A673 (cell line): Measurements from ENCODE around the gene TMCC1. TPM values are rescaled to one million over a fixed set of nuclear protein-coding genes. Genes with fewer than 3 reads are reported as not detected.

ENCODE experiments used
- BruUV-seq: library from RNA; stranded (reverse); fragments of 400-500 nt; replicated peaks from 2 replicates; lab custom pipeline; 2021; lab: Mats Ljungman, UMichigan
- CTCF ChIA-PET: fragments of 300-600 bp; sonication (Branson Sonifier 250); formaldehyde crosslinking; loops from one replicate; lab custom pipeline; 2022; ENCODE audit warnings: antibody characterized with exemption; lab: Charles Lee
- POLR2A ChIA-PET: fragments of 300-600 bp; sonication (Branson Sonifier 250); formaldehyde crosslinking; loops from one replicate; lab custom pipeline; 2022; ENCODE audit warnings: antibody characterized with exemption; ENCODE audit not compliant: low non-redundant PET; lab: Charles Lee
- DNase-seq: peaks from one replicate; pipeline ENCODE4 v3.0.0-alpha.2; 2015; ENCODE audit warnings: low spot score
- H3K27ac ChIP-seq: fragments of 200-600 bp; sonication (generic); 2 replicates; pipeline ENCODE4 v1.5.1; 2016; ENCODE audit warnings: mixed run types, low read depth, mild to moderate bottlenecking, mixed read lengths, antibody characterized with exemption, low read length; ENCODE audit not compliant: poor library complexity, severe bottlenecking
- H3K27me3 ChIP-seq: fragments of 200-600 bp; sonication (generic); replicated peaks from 2 replicates; pipeline ENCODE4 v1.6.1; 2017; ENCODE audit warnings: mixed run types, low read depth, mild to moderate bottlenecking, mixed read lengths, antibody characterized with exemption, low read length; ENCODE audit not compliant: insufficient read depth, poor library complexity
- H3K36me3 ChIP-seq: fragments of 200-600 bp; sonication (generic); 2 replicates; pipeline ENCODE4 v1.6.1; 2016; ENCODE audit warnings: mixed run types, mild to moderate bottlenecking, mixed read lengths, antibody characterized with exemption, low read length; ENCODE audit not compliant: insufficient read depth, poor library complexity, severe bottlenecking
- H3K4me1 ChIP-seq: fragments of 200-600 bp; sonication (generic); 2 replicates; pipeline ENCODE4 v1.6.1; 2017; ENCODE audit warnings: mixed run types, mild to moderate bottlenecking, mixed read lengths, antibody characterized with exemption, low read length; ENCODE audit not compliant: insufficient read depth, poor library complexity, severe bottlenecking
- H3K4me3 ChIP-seq: fragments of 200-600 bp; sonication (generic); 2 replicates; pipeline ENCODE4 v1.5.1; 2016; ENCODE audit warnings: low read depth, mixed run types, mild to moderate bottlenecking, mixed read lengths, low read length; ENCODE audit not compliant: poor library complexity, severe bottlenecking
- H3K9me3 ChIP-seq: fragments of 200-600 bp; sonication (generic); 2 replicates; pipeline ENCODE4 v1.6.1; 2016; ENCODE audit warnings: mixed run types, low read depth, mild to moderate bottlenecking, mixed read lengths, antibody characterized with exemption, low read length; ENCODE audit not compliant: poor library complexity, severe bottlenecking
- EZH2 ChIP-seq: fragments of 200-600 bp; sonication (generic); IDR thresholded peaks from 2 replicates; pipeline ENCODE4 v1.6.1; 2017; ENCODE audit warnings: borderline replicate concordance, low read depth, mild to moderate bottlenecking, mixed read lengths, antibody characterized with exemption, low read length; ENCODE audit not compliant: poor library complexity, severe bottlenecking
- intact Hi-C: fragments of 100-400 bp; cut with micrococcal nuclease; formaldehyde crosslinking; loops from one replicate; pipeline ENCODE4 v1.10.0; 2022; ENCODE audit not compliant: unreplicated experiment
- total RNA-seq: library from RNA; stranded (reverse); gene quantifications from 2 replicates; pipeline ENCODE4 v1.2.3, GENCODE V29; 2021
- TF ChIP-seq, protein P1 (sequence below): fragments of 300-800, 200-600 bp; sonication (generic); conservative IDR thresholded peaks from 2 replicates; pipeline ENCODE4 v1.5.1; 2017; ENCODE audit warnings: low read depth, mild to moderate bottlenecking, antibody characterized with exemption, low read length, moderate library complexity, mixed read lengths

TMCC1 gene
- total RNA-seq, 1 experiment from 2014 or later: 29.4 TPM

- no peak for DNase-seq
- no peaks in the 10 kb centered on the region for H3K27me3 ChIP-seq
- no peak overlapping the region for H3K27ac ChIP-seq
- TF ChIP-seq EZH2: no peak
- TF ChIP-seq, protein P1, sequence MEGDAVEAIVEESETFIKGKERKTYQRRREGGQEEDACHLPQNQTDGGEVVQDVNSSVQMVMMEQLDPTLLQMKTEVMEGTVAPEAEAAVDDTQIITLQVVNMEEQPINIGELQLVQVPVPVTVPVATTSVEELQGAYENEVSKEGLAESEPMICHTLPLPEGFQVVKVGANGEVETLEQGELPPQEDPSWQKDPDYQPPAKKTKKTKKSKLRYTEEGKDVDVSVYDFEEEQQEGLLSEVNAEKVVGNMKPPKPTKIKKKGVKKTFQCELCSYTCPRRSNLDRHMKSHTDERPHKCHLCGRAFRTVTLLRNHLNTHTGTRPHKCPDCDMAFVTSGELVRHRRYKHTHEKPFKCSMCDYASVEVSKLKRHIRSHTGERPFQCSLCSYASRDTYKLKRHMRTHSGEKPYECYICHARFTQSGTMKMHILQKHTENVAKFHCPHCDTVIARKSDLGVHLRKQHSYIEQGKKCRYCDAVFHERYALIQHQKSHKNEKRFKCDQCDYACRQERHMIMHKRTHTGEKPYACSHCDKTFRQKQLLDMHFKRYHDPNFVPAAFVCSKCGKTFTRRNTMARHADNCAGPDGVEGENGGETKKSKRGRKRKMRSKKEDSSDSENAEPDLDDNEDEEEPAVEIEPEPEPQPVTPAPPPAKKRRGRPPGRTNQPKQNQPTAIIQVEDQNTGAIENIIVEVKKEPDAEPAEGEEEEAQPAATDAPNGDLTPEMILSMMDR: no peak
- intact Hi-C loops: no loop called here
- H3K9me3 ChIP-seq: no peaks in the 10 kb centered on the region
- ChIA-PET POLR2A (no interaction called here), CTCF (interaction anchor here (0.6 kb wide), 1 partner anchor 58 kb away, joined by 4 read pairs; no protein-coding TSS in a partner anchor)
- no peaks in the 10 kb centered on the region for H3K36me3 ChIP-seq
- no peak overlapping the region for H3K4me3 ChIP-seq
- H3K4me1 ChIP-seq: peaks cover 23% of the 10 kb centered on the region
- no TSS peak for BruUV-seq
These were observed 171.0 kb downstream of the TMCC1 start for GRCh38 chr3:129722527-129722926.

- no peaks in the 10 kb centered on the region for H3K9me3 ChIP-seq
- no peaks in the 10 kb centered on the region for H3K36me3 ChIP-seq
- no peak overlapping the region for H3K4me3 ChIP-seq
- H3K27ac ChIP-seq: no peak overlapping the region
- H3K27me3 ChIP-seq: no peaks in the 10 kb centered on the region
- intact Hi-C loops: no loop called here
- POLR2A ChIA-PET: no interaction called here
- TF ChIP-seq, protein P1: no peak
- TF ChIP-seq EZH2: no peak
- DNase-seq: no peak
- no TSS peak for BruUV-seq
- CTCF ChIA-PET: no interaction called here
- peaks cover 34% of the 10 kb centered on the region for H3K4me1 ChIP-seq
These were observed 175.3 kb downstream of the TMCC1 start for GRCh38 chr3:129718201-129718600.

DNA sequence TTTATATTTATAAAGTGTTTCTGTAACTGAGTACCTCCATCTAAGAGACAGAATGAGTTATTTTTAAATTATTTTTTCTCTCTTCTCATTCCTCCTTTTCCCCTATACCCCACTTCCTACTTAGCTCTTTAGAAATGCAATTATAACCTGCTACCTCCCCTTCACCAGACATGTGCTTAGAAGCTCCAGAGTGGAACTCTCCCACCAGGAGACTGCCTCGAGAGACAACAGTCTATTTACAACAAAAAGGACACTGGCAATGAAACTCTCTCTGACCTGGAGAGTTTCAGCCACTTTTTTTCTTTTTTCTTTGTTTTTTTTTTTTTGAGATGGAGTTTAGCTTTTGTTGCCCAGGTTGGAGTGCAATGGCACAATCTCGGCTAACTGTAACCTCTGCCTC, 177.7 kb downstream of the TMCC1 start:
- no peak for TF ChIP-seq EZH2
- TF ChIP-seq, protein P1: no peak
- Histone ChIP-seq H3K27me3 (no peaks in the 10 kb centered on the region), H3K27ac (no peak overlapping the region), H3K36me3 (no peaks in the 10 kb centered on the region), H3K4me1 (peaks cover 29% of the 10 kb centered on the region), H3K4me3 (no peak overlapping the region), H3K9me3 (no peaks in the 10 kb centered on the region)
- intact Hi-C loops: no loop called here
- BruUV-seq: no TSS peak
- CTCF ChIA-PET: no interaction called here
- no peak for DNase-seq
- POLR2A ChIA-PET: interaction anchor here (0.7 kb wide), 1 partner anchor 95 kb away, joined by 3 read pairs; no protein-coding TSS in a partner anchor
